Ectodermal cell (in vitro differentiated cells): ENCODE measurements around the gene UMAD1.

Experiments used
- H3K27ac ChIP-seq: 2 replicates; pipeline ENCODE4 v1.7.0; 2013; ENCODE audit warnings: mild to moderate bottlenecking, low read depth, low read length; ENCODE audit not compliant: insufficient read depth, poor library complexity, severe bottlenecking
- H3K27me3 ChIP-seq: 2 replicates; pipeline ENCODE4 v1.7.0; 2013; ENCODE audit warnings: mild to moderate bottlenecking, low read length; ENCODE audit not compliant: insufficient read depth, control insufficient read depth, poor library complexity, severe bottlenecking
- H3K36me3 ChIP-seq: one replicate; pipeline ENCODE4 v1.7.0; 2013; ENCODE audit warnings: low read length; ENCODE audit not compliant: control insufficient read depth, insufficient read depth
- H3K4me1 ChIP-seq: one replicate; pipeline ENCODE4 v1.7.0; 2013; ENCODE audit warnings: low read length; ENCODE audit not compliant: control insufficient read depth, insufficient read depth
- H3K4me3 ChIP-seq: 2 replicates; pipeline ENCODE4 v1.7.0; 2013; ENCODE audit warnings: low read depth, low read length, control low read depth; ENCODE audit not compliant: insufficient read depth
- H3K9me3 ChIP-seq: 2 replicates; pipeline ENCODE4 v1.7.0; 2013; ENCODE audit warnings: mild to moderate bottlenecking, low read length, moderate library complexity; ENCODE audit not compliant: control insufficient read depth
- WGBS, 2 experiments: methylation state at CpG; one replicate each; pipeline ENCODE4 v1.1.7; 2013; ENCODE audit warnings: missing lambda C conversion rate in 2 of 2; 5-methylcytosine and 5-hydroxymethylcytosine counted together

The UMAD1 gene

GRCh38 chr7:7922684-7923385, 282.3 kb downstream of the UMAD1 start:
- Histone ChIP-seq H3K4me1 (peaks cover 15% of the 10 kb centered on the region), H3K4me3 (no peak overlapping the region), H3K36me3 (no peaks in the 10 kb centered on the region), H3K9me3 (no peaks in the 10 kb centered on the region), H3K27ac (no peak overlapping the region), H3K27me3 (no peaks in the 10 kb centered on the region)
- 40 to 50% methylated on average over 5 to 6 of the region's 7 CpGs for WGBS, 2 experiments

GRCh38 chr7:7923818-7924217, 283.3 kb downstream of the UMAD1 start:
- H3K27ac ChIP-seq: no peak overlapping the region
- no peaks in the 10 kb centered on the region for H3K36me3 ChIP-seq
- WGBS, 2 experiments: 75 to 85% methylated on average over 1 of the region's 1 CpG
- H3K9me3 ChIP-seq: no peaks in the 10 kb centered on the region
- peaks cover 15% of the 10 kb centered on the region for H3K4me1 ChIP-seq
- no peaks in the 10 kb centered on the region for H3K27me3 ChIP-seq
- H3K4me3 ChIP-seq: no peak overlapping the region

- Histone ChIP-seq H3K9me3 (no peaks in the 10 kb centered on the region), H3K4me3 (no peak overlapping the region), H3K27ac (no peak overlapping the region), H3K36me3 (no peaks in the 10 kb centered on the region), H3K4me1 (peaks cover 15% of the 10 kb centered on the region), H3K27me3 (no peaks in the 10 kb centered on the region)
Measured at GRCh38 chr7:7924303-7924702, 283.8 kb downstream of the UMAD1 start.
